ENCODE measurements around the gene USP8.
A peak's percentile ranks its signal among the peaks of the same experiment; 100 is the strongest.
"Not testable (repeated sequence)": the region's sequence is repeated elsewhere in the genome, so short reads cannot be mapped to it uniquely, and the experiment has no call there.

Gene USP8

GRCh38 chr15:50424066-50424890, at the start of gene USP8:
USP8 (plus strand) TSS chr15:50424405; CDS start chr15:50439074, 14,669 bp downstream.
- DNase-seq = peak; percentile 88 to 90

GRCh38 chr15:50377867-50378751, 46.1 kb upstream of the USP8 start:
- no peak for DNase-seq

- no peak for DNase-seq
Observed at GRCh38 chr15:50378776-50379175, 45.4 kb upstream of the USP8 start.

GRCh38 chr15:50379413-50379812, 44.8 kb upstream of the USP8 start:
- not testable (repeated sequence) for DNase-seq

GRCh38 chr15:50380089-50380488, 44.1 kb upstream of the USP8 start:
- DNase-seq = no peak

GRCh38 chr15:50381438-50381837, 42.8 kb upstream of the USP8 start:
- no peak for DNase-seq

GRCh38 chr15:50382408-50382807, 41.8 kb upstream of the USP8 start:
- not testable (repeated sequence) for DNase-seq

- DNase-seq = no peak
Observed at GRCh38 chr15:50390554-50391264, 33.5 kb upstream of the USP8 start.

GRCh38 chr15:50391561-50391960, 32.6 kb upstream of the USP8 start:
- DNase-seq = not testable (repeated sequence)

- DNase-seq = no peak
Observed at GRCh38 chr15:50411870-50412269, 12.3 kb upstream of the USP8 start.

GRCh38 chr15:50414624-50415023, 9.6 kb upstream of the USP8 start:
- no peak for DNase-seq

- no peak for DNase-seq
Observed at GRCh38 chr15:50415752-50416404, 8.3 kb upstream of the USP8 start.

GRCh38 chr15:50416890-50417289, 7.3 kb upstream of the USP8 start:
- no peak for DNase-seq

GRCh38 chr15:50418041-50418583, 6.1 kb upstream of the USP8 start:
- no peak for DNase-seq

- DNase-seq = no peak
Observed at GRCh38 chr15:50425219-50425618, 1.0 kb downstream of the USP8 start.

- DNase-seq = not testable (repeated sequence)
Observed at GRCh38 chr15:50425678-50426246, 1.6 kb downstream of the USP8 start.

- DNase-seq = no peak
Observed at GRCh38 chr15:50426428-50426827, 2.2 kb downstream of the USP8 start.

GRCh38 chr15:50431204-50431603, 7.0 kb downstream of the USP8 start:
- no peak for DNase-seq

- DNase-seq = no peak
Observed at GRCh38 chr15:50432230-50432629, 8.0 kb downstream of the USP8 start.

- DNase-seq = no peak
Observed at GRCh38 chr15:50435772-50436171, 11.6 kb downstream of the USP8 start.

GRCh38 chr15:50438251-50438650, 14.0 kb downstream of the USP8 start:
- DNase-seq = no peak

- no peak for DNase-seq
Observed at GRCh38 chr15:50440932-50441331, 16.7 kb downstream of the USP8 start.

Measured in stimulated activated CD4-positive, alpha-beta T cell treated with anti-CD3 and anti-CD28 coated beads, Interleukin-4, amount 100 ng/mL, for 4 hours (primary cell).